ENCODE measurements around the gene MBTPS1. TPM values are rescaled to one million over a fixed set of nuclear protein-coding genes. Genes with fewer than 3 reads are reported as not detected.

The MBTPS1 gene
- total and polyA plus RNA-seq, 12 donors, result 61.5 to 132 (median 83.6) TPM

GRCh38 chr16:84021488-84021887, 95.3 kb downstream of the MBTPS1 start:
- 86 to 93% (median 91%) methylated on average over 5 of the region's 5 CpGs for WGBS, 4 donors
- H3K27me3 ChIP-seq, result no peaks in the 10 kb centered on the region
- DNase-seq, result no peak
- H3K4me3 ChIP-seq, result no peak overlapping the region
- TF ChIP-seq CTCF (IDR thresholded peaks at IDR 0.05) (no peak), POLR2A (IDR thresholded peaks at IDR 0.05) (no peak)
- H3K27ac ChIP-seq, result no peak overlapping the region
- H3K36me3 ChIP-seq (replicated peaks in 1 of 2), result no peaks in the 10 kb centered on the region
- intact Hi-C loops (cut with DNase I), result no loop called here
- no peaks in the 10 kb centered on the region for H3K4me1 ChIP-seq (replicated peaks in 1 of 2)
- no peaks in the 10 kb centered on the region for H3K9me3 ChIP-seq (replicated peaks in 1 of 3)

- TF ChIP-seq POLR2A (IDR thresholded peaks at IDR 0.05), result no peak
- no peak for TF ChIP-seq CTCF (IDR thresholded peaks at IDR 0.05)
- DNase-seq, result no peak
- intact Hi-C loops (cut with DNase I), result no loop called here
- H3K27ac ChIP-seq, result no peak overlapping the region
- H3K36me3 ChIP-seq (replicated peaks in 1 of 2), result no peaks in the 10 kb centered on the region
- H3K9me3 ChIP-seq (replicated peaks in 1 of 3), result no peaks in the 10 kb centered on the region
- no peaks in the 10 kb centered on the region for H3K4me1 ChIP-seq (replicated peaks in 1 of 2)
- H3K4me3 ChIP-seq, result no peak overlapping the region
- no peaks in the 10 kb centered on the region for H3K27me3 ChIP-seq
- WGBS, 4 donors, result 89 to 100% (median 92%) methylated on average over 5 to 9 of the region's 9 CpGs
These were observed 96.4 kb downstream of the MBTPS1 start for GRCh38 chr16:84020353-84020752.

- no peaks in the 10 kb centered on the region for H3K4me1 ChIP-seq (replicated peaks in 1 of 2)
- no peaks in the 10 kb centered on the region for H3K27me3 ChIP-seq
- 84 to 87% (median 86%) methylated on average over 4 of the region's 4 CpGs for WGBS, 4 donors
- H3K4me3 ChIP-seq, result no peak overlapping the region
- DNase-seq, result no peak
- intact Hi-C loops (cut with DNase I), result no loop called here
- no peak overlapping the region for H3K27ac ChIP-seq
- no peaks in the 10 kb centered on the region for H3K9me3 ChIP-seq (replicated peaks in 1 of 3)
- TF ChIP-seq POLR2A (IDR thresholded peaks at IDR 0.05) (no peak), CTCF (IDR thresholded peaks at IDR 0.05) (no peak)
- H3K36me3 ChIP-seq (replicated peaks in 1 of 2), result no peaks in the 10 kb centered on the region
These were observed 98.0 kb downstream of the MBTPS1 start for GRCh38 chr16:84018710-84019109.

GRCh38 chr16:84016477-84016876, 100.3 kb downstream of the MBTPS1 start:
- 92 to 96% (median 94%) methylated on average over 4 to 12 of the region's 12 CpGs for WGBS, 4 donors
- H3K4me3 ChIP-seq, result no peak overlapping the region
- intact Hi-C loops (cut with DNase I), result no loop called here
- no peak for DNase-seq
- no peaks in the 10 kb centered on the region for H3K36me3 ChIP-seq (replicated peaks in 1 of 2)
- no peaks in the 10 kb centered on the region for H3K9me3 ChIP-seq (replicated peaks in 1 of 3)
- no peak overlapping the region for H3K27ac ChIP-seq
- no peaks in the 10 kb centered on the region for H3K4me1 ChIP-seq (replicated peaks in 1 of 2)
- no peak for TF ChIP-seq CTCF (IDR thresholded peaks at IDR 0.05)
- no peak for TF ChIP-seq POLR2A (IDR thresholded peaks at IDR 0.05)
- H3K27me3 ChIP-seq, result no peaks in the 10 kb centered on the region

All from adrenal gland (tissue), 12 donors.